Gastroesophageal sphincter (tissue), 4 donors: ENCODE results near the gene PCSK5. TPM values are rescaled to one million over a fixed set of nuclear protein-coding genes. Genes with fewer than 3 reads are reported as not detected.

Experiments
- ATAC-seq: fragments of 150-250 bp; one replicate; pipeline ENCODE4 v1.9.1; 2016; ENCODE audit warnings: mild to moderate bottlenecking, moderate library complexity
- H3K27ac ChIP-seq, 4 donors: fragments of 200-600 bp; sonication (generic) in 3 of 4; 1 replicate in 3 of 4; 2 replicates in 1 of 4; pipeline ENCODE4 v1.5.1; 2016 to 2019
- H3K27me3 ChIP-seq: fragments of 200-600 bp; sonication (generic); one replicate; pipeline ENCODE4 v1.5.1; 2019
- H3K36me3 ChIP-seq, 2 donors: fragments of 200-600 bp; sonication (generic); one replicate each; pipeline ENCODE4 v1.5.1; 2019; ENCODE audit warnings: control low read depth in 1 of 2
- H3K4me1 ChIP-seq, 3 donors: fragments of 200-600 bp; sonication (generic); 1 replicate in 2 of 3; 2 replicates in 1 of 3; pipeline ENCODE4 v1.5.1; 2016 to 2019; ENCODE audit warnings: control low read depth in 2 of 3
- H3K4me3 ChIP-seq, 2 donors: fragments of 200-600 bp; sonication (generic); one replicate each; pipeline ENCODE4 v1.5.1; 2019; ENCODE audit warnings: mild to moderate bottlenecking in 1 of 2, moderate library complexity in 1 of 2
- H3K9me3 ChIP-seq, 3 donors: fragments of 200-600 bp; sonication (generic); one replicate each; pipeline ENCODE4 v1.5.1; 2017 to 2019; ENCODE audit warnings: control low read depth in 2 of 3
- EP300 ChIP-seq: sonication (generic); formaldehyde crosslinking; IDR thresholded peaks from one replicate; pipeline ENCODE4 v1.6.1; 2017; ENCODE audit warnings: antibody characterized with exemption, mild to moderate bottlenecking
- POLR2A ChIP-seq, 2 donors: fragments of 450-650 bp; IDR thresholded peaks; one replicate each; pipeline ENCODE4 v1.6.1; 2017; ENCODE audit warnings: antibody characterized with exemption in 2 of 2, mild to moderate bottlenecking in 2 of 2, moderate library complexity in 1 of 2
- POLR2AphosphoS5 ChIP-seq: sonication (generic); formaldehyde crosslinking; IDR thresholded peaks from one replicate; pipeline ENCODE4 v1.6.1; 2017; ENCODE audit warnings: antibody characterized with exemption
- WGBS, 2 donors: methylation state at CpG; one replicate each; pipeline ENCODE4 v1.1.5; 2018; ENCODE audit warnings: low coverage in 1 of 2; 5-methylcytosine and 5-hydroxymethylcytosine counted together
- total RNA-seq, 4 donors: library from RNA; depleted of rRNA; stranded (reverse); fragments of >200 nt; gene quantifications; one replicate each; pipeline ENCODE4 v1.1.0, GENCODE V29; 2016
- TF ChIP-seq, protein P1 (sequence below), 4 experiments: fragments of 200-600 bp in 2 of 4; fragments of 450-650 bp in 2 of 4; sonication (generic) in 1 of 4; IDR thresholded peaks; one replicate each; pipeline ENCODE4 v1.5.1; 2017 to 2019; ENCODE audit warnings: antibody characterized with exemption in 4 of 4, mild to moderate bottlenecking in 2 of 4, moderate library complexity in 2 of 4

PCSK5 gene
- total RNA-seq, 4 donors from 2014 or later = 20.1 to 37.3 (median 28.1) TPM

GRCh38 chr9:76025286-76025685 lies 134.8 kb downstream of the PCSK5 start:
- Histone ChIP-seq H3K36me3 (peaks cover 0 to 30% of the 10 kb centered on the region in 2 donors), H3K27me3 (no peaks in the 10 kb centered on the region), H3K4me3 (no peak overlapping the region), H3K27ac (no peak overlapping the region), H3K9me3 (no peaks in the 10 kb centered on the region), H3K4me1 (no peaks in the 10 kb centered on the region)
- WGBS, 2 donors = 86 to 90% methylated on average over 1 of the region's 1 CpG
- no peak for ATAC-seq
- no peak for TF ChIP-seq POLR2AphosphoS5
- TF ChIP-seq EP300 = no peak
- TF ChIP-seq, protein P1, sequence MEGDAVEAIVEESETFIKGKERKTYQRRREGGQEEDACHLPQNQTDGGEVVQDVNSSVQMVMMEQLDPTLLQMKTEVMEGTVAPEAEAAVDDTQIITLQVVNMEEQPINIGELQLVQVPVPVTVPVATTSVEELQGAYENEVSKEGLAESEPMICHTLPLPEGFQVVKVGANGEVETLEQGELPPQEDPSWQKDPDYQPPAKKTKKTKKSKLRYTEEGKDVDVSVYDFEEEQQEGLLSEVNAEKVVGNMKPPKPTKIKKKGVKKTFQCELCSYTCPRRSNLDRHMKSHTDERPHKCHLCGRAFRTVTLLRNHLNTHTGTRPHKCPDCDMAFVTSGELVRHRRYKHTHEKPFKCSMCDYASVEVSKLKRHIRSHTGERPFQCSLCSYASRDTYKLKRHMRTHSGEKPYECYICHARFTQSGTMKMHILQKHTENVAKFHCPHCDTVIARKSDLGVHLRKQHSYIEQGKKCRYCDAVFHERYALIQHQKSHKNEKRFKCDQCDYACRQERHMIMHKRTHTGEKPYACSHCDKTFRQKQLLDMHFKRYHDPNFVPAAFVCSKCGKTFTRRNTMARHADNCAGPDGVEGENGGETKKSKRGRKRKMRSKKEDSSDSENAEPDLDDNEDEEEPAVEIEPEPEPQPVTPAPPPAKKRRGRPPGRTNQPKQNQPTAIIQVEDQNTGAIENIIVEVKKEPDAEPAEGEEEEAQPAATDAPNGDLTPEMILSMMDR (IDR thresholded peaks at IDR 0.05) = no peak
- TF ChIP-seq POLR2A (IDR thresholded peaks at IDR 0.05) = no peak

DNA sequence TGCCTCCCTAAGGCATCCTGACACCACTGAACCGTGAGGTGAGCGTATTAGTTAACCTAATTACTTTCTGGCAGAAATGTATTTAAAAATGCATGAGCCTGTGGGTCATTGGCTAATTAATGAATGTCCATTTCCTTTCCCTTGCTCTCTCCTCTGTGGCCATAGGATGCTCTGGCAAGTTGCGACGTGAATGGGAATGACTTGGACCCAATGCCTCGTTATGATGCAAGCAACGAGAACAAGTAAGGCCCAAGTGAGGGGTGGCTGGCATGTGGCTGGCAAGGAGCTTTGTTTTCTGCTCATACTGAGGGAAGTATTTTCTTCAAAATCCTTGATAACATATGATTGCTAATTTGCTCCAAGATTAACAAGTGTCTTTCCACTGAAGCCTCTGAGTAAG lies 136.3 kb downstream of the PCSK5 start:
- TF ChIP-seq EP300 (no peak), POLR2AphosphoS5 (no peak)
- Histone ChIP-seq H3K4me3 (no peak overlapping the region), H3K27ac (no peak overlapping the region), H3K36me3 (peaks cover 0 to 30% of the 10 kb centered on the region in 2 donors), H3K27me3 (no peaks in the 10 kb centered on the region), H3K4me1 (peaks cover 0 to 1% (median 0%) of the 10 kb centered on the region in 3 donors), H3K9me3 (no peaks in the 10 kb centered on the region)
- WGBS, 2 donors = 93 to 94% methylated on average over 3 to 5 of the region's 6 CpGs
- ATAC-seq = no peak

- no peaks in the 10 kb centered on the region for H3K27me3 ChIP-seq
- 80 to 93% methylated on average over 3 of the region's 5 CpGs for WGBS, 2 donors
- no peak overlapping the region for H3K4me3 ChIP-seq
- ATAC-seq = no peak
- peaks cover 0 to 30% of the 10 kb centered on the region in 2 donors for H3K36me3 ChIP-seq
- H3K9me3 ChIP-seq = no peaks in the 10 kb centered on the region
- peaks cover 0 to 8% (median 2%) of the 10 kb centered on the region in 3 donors for H3K4me1 ChIP-seq
- TF ChIP-seq POLR2A (IDR thresholded peaks at IDR 0.05) = no peak
- TF ChIP-seq, protein P1 (IDR thresholded peaks at IDR 0.05) = no peak
- no peak for TF ChIP-seq POLR2AphosphoS5
- no peak for TF ChIP-seq EP300
- no peak overlapping the region for H3K27ac ChIP-seq
Observed at GRCh38 chr9:76027416-76027815, 136.9 kb downstream of the PCSK5 start.

- Histone ChIP-seq H3K4me3 (no peak overlapping the region), H3K27me3 (no peaks in the 10 kb centered on the region), H3K4me1 (peaks cover 0 to 12% (median 4%) of the 10 kb centered on the region in 3 donors), H3K27ac (no peak overlapping the region), H3K36me3 (peaks cover 0 to 30% of the 10 kb centered on the region in 2 donors), H3K9me3 (no peaks in the 10 kb centered on the region)
- WGBS, 2 donors = 100% methylated on average over 2 of the region's 2 CpGs
- ATAC-seq = no peak
- TF ChIP-seq, protein P1 (IDR thresholded peaks at IDR 0.05) = no peak
- no peak for TF ChIP-seq POLR2A (IDR thresholded peaks at IDR 0.05)
- TF ChIP-seq EP300 = no peak
- TF ChIP-seq POLR2AphosphoS5 = no peak
Observed at GRCh38 chr9:76027861-76028260, 137.4 kb downstream of the PCSK5 start.

GRCh38 chr9:76032038-76032796 lies 141.7 kb downstream of the PCSK5 start:
- H3K9me3 ChIP-seq = no peaks in the 10 kb centered on the region
- ATAC-seq = no peak
- H3K36me3 ChIP-seq = peaks cover 0 to 25% of the 10 kb centered on the region in 2 donors
- TF ChIP-seq POLR2AphosphoS5 (no peak), EP300 (no peak), POLR2A (IDR thresholded peaks at IDR 0.05) (no peak)
- TF ChIP-seq, protein P1 (IDR thresholded peaks at IDR 0.05) = no peak
- H3K27me3 ChIP-seq = no peaks in the 10 kb centered on the region
- H3K27ac ChIP-seq = peak overlapping the region; percentile 28 to 64 (median 40)
- peaks cover 0 to 14% (median 4%) of the 10 kb centered on the region in 3 donors for H3K4me1 ChIP-seq
- peak overlapping the region in 1 of 2 donors; percentile 2 for H3K4me3 ChIP-seq
- WGBS, 2 donors = 13 to 15% methylated on average over 6 of the region's 6 CpGs
